Hematopoietic multipotent progenitor cell treated with erythropoietin and hydrocortisone succinate and interleukin-3 and kit ligand, for 17 days (in vitro differentiated cells): ENCODE data around the gene TSPAN4.
A peak's percentile ranks its signal among the peaks of the same experiment; 100 is the strongest.

Experiments
- DNase-seq: peaks from one replicate; pipeline ENCODE4 v3.0.0-alpha.2; 2015; ENCODE audit warnings: low spot score

TSPAN4 gene

DNA sequence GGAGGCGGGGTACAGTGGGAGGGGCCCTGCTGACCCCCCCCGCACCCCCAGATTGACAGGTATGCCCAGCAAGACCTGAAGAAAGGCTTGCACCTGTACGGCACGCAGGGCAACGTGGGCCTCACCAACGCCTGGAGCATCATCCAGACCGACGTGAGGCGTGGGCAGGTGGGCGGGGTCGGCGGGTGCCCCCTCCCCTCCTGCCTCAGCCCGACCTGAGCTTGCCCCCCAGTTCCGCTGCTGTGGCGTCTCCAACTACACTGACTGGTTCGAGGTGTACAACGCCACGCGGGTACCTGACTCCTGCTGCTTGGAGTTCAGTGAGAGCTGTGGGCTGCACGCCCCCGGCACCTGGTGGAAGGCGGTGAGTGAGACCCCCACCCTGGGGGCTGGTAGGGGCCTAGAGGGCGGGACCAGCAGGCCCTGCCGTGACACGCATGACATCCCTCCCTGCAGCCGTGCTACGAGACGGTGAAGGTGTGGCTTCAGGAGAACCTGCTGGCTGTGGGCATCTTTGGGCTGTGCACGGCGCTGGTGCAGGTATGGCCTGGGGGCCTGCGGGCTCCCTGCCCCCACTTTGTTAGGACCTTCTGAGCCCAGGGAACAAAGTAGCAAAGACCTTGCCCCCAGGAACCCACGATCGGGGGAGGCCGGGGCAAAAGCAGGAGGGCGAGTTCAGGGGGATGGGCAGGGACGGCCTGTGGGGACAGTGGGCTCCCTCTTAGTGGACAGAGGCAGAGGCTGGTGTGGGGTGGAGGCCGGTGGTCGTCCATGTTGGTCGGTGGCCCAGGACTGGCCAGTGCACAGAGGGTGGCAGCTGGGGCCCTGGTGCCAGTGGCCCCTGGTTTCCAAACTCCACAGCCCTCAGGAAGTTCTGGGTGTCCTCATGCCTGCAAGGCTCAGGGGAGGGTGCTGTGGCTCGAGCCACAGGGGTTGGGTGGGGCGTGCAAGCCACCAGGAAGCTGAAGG is 23.1 kb downstream of the TSPAN4 start:
- no peak for DNase-seq

DNA sequence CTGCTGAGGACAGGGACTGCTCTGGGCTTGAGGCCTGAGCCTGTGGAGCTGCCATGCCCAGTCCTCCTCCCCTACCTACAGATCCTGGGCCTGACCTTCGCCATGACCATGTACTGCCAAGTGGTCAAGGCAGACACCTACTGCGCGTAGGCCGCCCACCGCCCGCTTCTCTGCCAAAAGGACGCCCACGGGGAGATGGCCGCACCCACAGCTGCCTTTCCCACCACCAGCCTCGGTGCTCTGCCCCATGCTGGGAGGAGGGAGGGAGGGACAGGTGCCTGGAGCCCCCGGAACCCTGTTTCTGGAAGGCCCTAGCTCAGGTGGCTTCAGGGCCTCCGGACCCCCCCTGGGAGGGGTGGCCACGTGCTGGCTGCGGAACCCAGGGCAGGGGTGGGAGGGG is 23.8 kb downstream of the TSPAN4 start:
- DNase-seq: no peak

DNA sequence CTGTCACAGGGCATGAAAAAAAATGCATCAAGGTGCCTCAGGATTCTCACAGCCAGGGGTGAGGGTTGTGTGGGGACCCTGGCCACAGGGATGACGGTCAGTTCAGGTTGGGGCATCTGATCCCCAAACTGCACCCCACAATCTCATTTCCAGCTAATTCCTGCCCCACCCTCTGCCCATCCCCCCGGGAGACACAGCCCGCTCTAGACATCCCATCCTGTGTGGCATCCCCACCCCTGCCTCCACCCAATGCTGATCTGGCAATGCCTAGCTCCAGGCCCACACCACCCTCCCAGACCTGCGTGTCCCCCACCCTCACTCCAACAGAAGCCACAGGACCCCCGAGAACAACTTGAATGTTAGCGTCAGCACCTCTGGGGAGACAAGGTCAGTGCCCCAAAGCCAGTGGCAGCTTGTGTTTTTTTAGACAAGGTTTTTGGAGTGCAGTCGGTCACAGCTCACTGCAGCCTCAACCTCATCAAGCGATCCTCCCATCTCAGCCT is 25.3 kb downstream of the TSPAN4 start:
- DNase-seq: no peak

DNA sequence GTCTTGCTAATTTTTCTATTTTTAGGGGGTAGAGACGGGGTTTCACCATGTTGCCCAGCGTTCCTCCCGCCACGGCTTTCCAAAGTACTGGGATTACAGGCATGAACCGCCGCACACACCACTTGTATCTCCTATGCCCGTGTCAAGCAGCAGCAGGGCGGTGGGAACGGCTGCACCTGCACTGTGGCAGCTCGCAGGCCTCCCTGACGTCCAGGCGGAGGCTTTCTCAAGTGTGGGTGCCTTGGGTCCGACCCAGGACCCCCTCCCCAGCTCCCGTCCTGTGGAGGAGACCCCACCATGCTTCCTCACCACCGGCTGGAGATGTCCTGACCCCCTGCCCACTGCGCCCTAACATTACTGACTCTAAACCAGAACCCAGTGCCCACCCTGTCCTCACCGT is 25.7 kb downstream of the TSPAN4 start:
- no peak for DNase-seq

DNA sequence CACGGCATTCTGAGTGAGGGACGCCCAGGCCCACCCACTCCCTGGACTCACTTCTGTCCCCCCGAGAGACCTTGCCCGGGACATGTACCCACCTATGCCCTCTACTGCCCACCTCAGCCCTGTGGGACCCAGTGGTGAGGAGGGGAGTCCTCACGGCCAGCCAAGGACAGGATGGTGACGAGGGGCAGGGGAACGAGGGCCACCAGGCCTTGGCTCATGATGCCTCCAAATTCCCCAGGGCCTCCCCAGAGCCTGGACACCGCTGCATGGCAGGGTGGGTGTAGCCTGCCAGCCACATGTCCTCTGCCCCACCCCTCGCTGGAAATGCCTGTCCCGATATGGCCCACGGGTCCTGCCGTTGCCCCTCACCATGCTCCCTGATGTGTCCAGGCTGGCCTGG is 26.1 kb downstream of the TSPAN4 start:
- DNase-seq: no peak

DNA sequence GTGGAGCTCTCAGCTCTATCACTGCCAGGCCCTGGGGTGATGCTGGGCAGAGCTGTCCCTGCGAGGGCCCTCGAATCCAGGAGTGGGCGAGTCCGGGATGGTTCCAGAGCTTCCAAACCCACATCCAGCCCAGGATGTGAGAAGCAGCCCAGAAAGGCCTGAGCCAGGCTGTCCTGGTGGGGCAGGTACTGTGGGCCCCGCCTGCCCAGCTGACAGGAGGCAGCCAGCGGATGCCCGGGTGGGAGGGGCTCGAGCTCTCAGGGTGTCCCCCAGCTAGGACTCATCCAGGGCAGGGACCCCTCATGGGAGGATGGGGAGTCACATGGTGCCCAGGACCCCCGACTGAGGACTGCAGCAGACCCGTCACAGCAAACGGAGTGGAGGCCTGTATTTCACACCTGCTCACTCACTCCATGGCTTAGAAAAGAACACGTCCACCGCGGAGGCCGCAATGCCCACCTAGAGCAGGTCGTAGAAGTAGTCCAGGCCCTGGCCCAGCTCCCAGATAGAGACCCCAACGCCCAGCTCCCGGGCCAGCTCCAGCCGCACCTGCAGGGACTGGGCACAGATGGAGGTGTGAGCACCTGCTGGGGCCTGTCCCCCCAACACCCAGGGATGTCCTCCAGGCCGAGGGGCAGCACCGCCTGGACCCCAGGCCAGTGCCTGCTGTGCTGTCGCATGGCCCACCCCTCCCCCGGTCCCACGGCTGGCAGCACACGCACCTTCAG is 26.9 kb downstream of the TSPAN4 start:
- no peak for DNase-seq

DNA sequence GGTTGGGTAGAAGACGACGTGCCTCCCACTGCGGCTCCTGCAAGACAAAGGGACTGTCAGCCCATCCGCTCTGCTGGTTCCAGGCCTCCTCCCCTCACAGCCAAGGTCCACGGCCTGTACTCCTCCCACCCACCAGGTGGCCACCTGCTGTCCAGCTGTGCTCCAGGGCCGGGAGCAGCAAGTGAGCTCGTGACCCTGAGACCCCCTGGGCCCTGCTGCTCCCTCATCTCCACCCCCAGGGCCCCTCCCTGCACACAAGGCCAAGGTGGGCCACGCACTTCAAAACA is 27.4 kb downstream of the TSPAN4 start:
- no peak for DNase-seq

DNA sequence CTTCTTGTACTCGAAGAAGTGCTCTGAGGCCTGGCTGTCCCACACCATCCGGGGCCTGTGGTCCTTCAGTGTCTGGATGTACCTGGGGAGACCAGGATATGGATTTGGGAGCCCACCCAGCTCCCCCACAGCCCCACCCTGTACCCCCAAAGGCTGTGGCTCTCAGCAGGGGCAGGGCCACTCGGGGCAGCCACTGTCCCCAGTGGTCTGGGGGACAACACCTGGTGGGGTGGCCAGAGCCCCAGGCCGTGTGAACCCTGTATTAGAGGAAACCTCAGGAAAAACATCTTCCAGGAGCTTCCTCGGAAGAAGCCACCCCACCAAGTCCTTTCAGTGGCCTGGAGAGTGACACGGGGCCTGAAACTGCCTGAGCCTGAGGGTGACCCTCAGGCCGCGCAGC is 27.8 kb downstream of the TSPAN4 start:
- no peak for DNase-seq

DNA sequence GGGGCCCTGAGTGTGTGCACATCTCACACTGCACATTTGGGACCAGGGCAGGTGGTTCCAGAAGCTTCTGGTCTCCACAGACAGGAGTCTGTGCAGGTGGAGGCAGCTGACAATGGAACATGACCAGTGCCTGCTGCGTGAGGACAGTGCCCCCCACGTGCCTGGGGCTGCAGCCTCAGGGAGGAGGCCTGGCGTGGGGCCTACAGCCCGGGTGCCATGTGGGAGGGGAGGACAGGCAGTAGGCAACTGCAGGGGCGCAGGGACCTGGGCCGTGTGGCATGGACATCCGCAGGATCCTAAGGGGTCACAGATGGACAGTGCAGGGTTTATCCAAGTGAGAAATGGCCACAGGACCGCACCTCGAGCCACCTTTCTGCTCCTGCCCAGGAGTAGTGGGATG is 28.8 kb downstream of the TSPAN4 start:
- no peak for DNase-seq

DNA sequence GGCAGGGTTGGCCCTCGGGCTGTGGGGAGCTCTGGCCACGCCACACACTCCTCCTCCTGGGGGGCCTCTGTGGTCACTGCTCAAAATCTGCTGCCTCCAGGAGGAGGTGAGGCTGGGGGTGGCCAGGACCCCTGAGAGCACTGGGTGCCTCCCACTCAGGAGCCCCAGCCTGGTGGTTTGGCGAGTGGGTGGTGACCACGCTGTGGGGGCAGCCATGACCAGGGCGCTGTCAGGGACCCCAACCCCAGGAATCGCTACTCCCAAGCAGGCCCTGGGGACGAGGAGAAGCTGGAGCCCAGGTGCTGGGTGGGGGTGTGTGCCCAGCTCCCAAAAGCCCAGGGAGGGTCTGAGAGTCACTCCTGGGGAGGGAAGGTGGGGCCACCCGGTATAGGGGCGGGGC is 30.1 kb downstream of the TSPAN4 start:
- no peak for DNase-seq

DNA sequence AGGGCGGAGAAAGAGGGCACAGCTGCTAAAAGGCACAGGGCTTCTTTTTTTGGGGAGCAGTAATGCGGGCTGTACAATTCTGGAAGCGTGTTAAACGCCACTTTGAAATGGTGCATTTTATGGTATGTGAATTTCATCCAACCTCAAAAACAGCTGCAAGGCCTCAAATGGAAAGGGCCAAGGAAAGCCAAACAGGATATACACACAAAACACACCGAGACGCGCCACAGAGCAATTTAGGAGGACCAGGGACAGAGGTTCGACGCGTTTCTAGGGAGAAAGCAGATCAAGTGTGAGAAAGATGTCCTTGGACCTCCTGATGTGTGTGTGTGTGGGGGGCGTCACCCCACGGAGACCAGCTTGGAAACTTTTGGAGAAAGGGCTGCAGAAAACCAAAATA is 31.1 kb downstream of the TSPAN4 start:
- DNase-seq: no peak

DNA sequence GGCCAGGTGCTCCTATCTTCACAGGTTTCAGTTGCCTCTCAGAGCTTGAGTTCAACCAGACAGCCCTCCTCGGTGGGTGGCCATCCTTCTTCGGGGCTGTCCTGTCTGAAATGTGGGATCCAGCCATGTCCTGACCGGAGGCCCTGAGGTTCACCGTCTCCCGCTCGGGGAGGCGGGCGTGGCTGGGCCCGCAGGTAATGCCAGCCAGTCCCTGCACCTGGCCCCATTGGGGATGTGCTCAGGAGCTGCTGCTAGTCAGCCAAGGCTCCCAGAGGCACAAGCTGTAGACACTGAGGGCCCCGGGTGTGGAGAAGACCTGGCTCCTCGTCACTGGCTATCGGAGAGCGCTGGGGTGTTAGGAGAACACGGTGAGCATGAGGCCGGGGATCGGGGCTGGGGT is 32.6 kb downstream of the TSPAN4 start:
- no peak for DNase-seq

DNA sequence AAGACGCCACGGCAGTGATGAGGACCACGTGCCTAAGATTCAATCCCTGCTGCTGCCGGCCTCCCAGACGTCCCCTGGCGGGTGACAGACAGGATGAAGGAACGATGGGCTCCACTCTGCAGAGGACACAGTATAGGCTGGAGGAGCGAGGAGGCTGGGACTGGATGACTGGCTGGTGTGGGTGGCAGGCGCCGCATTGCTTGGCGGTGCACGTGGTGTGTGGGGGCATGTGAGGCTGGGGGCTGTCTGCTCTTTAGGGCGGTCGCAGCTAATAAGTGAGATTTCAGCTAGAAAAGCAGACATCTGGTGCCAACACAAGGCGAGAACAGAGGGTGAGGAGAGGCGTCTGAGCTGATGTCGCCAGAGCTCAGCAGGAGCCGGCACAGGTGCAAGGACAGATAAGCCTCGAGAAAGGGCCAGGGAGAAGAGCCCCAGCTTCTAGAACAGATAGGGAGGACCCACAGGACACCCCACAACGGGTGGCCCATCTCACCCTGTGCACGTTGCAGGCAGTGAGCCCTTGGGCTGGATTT is 33.2 kb downstream of the TSPAN4 start:
- peak; percentile 80 for DNase-seq

DNA sequence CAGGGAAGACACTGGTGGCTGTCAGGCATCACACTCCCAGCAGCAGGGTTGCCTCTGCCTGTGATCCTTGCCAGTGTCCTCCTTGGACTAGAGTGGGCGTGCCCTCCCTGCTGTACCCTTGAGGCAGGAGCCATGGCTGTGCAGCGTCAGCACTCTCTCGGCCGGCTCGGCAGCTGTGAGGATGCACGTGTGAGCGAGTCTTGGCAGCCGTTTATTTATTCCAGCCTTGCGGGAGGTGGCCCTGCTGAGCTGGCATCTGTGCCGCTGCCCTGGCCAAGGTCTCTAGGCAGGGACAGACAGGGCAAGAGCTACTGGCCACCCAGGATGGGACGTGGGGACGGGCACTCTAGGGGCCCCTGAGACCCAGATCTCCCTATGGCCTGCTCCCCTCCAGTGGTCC is 33.9 kb downstream of the TSPAN4 start:
- DNase-seq: peak; percentile 32

DNA sequence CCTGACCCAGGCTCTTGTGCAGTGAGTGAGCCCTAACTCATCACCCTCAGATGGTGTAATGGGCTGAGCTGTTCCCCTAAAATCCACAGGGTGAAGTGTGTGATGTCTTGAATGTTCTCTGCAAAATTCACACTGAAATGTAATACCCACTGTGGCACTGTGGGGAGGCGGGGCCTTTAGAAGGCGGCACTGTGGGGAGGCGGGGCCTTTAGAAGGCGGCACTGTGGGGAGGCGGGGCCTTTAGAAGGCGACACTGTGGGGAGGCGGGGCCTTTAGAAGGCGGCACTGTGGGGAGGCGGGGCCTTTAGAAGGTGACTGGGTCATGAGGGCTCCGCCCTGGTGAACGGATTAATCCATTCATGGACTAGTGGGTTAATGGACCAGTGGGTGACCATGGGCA is 34.9 kb downstream of the TSPAN4 start:
- DNase-seq: peak; percentile 73

DNA sequence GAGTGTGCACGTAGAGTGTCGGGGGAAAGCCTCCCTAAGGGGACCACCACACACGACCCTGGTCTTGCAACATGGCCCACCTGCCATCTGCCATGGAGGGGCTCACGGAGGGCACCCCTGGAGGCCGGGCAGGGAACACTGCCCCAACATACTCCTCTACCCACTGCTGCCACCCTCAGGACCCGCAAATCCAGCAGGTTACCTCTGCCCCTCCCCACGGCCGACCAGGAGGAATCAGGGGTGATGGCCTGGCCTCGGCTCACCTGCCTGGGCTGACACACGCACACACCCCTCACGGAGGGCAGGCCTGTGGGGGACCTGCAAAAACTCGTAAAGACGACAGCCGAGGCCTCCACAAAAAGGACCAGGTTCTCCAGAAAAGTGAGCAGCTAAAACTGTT is 37.8 kb downstream of the TSPAN4 start:
- no peak for DNase-seq

DNA sequence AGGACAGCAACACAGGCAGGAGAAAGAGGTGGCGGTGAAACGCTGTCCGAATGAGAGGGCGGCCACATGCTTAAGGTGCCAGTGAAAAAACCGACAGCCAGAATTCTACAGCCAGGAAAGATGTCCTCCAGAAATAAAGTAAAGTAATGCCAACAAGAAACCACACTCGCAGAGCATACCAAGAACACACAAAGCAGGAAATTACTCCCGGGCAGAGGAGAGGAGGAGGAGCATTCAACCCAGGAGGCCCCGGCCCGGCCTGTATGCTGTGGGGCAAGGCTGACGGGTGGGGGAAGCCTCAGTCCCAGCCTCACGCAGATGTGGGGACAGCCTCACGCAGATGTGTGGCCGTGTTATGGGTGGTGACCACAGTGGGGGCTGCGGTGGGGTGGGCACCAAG is 39.9 kb downstream of the TSPAN4 start:
- no peak for DNase-seq

DNA sequence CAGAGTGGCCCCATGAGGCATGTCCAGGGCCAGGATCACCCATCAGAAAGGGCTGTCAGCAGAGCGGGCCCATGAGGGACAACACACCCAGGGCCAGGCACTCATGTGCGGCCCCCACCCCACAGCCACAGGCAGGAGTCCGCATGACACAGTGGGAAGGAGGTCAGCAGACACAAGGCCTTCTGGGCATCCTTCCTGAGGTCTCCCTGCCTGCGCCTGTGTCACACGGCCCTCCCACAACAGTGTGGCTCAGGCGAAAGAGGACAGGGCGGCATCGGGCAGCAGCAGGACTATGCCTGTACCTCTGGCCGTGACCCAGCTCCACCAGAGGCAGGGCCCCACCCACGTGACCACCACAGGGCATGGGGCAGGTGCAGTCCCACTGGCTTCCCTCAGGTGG is 40.9 kb downstream of the TSPAN4 start:
- no peak for DNase-seq

DNA sequence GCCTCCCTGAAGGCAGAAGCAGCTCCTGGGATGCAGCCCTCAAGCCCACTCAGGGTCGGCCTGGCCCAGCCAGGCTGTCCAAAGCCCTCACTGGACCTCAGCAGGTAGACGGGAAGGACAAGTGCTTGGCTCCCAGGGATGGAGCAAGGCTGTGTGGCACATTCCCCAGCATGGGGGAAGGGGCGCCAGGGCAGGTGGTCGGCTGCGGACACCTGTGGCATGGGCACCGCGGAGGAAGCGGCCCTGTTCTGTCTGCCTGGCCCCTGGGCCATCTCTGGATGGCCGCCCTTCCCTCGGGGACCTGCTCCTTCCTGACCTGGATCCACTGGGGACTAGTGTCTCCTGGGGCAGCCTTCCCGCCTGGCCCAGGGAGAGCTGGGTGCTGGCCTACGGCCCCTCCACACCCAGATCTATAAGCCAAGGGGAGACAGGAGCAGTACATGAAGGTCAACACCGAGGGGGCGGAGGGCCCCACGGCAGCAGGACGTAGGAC is 42.0 kb downstream of the TSPAN4 start:
- no peak for DNase-seq

DNA sequence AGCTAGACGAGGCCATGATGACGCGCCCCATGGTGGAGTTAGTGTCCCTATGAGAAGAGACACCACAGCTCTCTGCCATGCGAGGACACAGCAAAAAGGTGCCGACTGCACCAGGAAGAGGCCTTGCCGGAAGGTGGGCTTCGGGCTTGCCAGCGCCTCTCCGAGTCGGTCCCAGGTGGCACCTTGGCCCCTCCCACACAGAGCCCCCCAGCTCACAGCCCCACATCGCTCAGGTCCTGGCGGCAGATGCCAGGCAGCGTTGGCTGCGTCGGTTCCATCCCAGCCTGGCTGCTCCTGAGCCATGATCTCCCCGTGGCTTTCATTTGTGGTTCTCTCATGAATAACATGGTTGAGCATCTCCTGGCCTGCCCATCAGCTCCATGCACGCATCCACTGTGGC is 43.9 kb downstream of the TSPAN4 start:
- DNase-seq: no peak

DNA sequence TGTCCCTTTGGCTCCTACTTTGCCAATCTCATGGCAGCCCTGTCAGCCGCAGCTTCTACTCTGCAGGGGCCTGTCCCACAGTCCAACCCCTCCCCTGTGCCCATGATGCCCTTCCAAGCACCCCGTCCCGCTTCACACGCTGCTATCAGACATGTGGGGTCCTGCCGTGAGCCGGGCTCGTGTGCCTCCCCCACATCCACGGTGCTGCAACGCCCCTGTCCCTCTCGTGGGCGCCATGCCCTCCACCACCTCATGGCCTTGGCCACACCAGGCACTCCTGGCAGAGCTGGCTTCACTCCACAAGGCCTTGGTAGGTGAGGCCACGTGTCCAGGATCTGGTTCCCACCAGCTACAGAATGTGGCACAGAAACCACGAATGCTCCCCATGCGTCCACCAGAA is 44.9 kb downstream of the TSPAN4 start:
- no peak for DNase-seq

DNA sequence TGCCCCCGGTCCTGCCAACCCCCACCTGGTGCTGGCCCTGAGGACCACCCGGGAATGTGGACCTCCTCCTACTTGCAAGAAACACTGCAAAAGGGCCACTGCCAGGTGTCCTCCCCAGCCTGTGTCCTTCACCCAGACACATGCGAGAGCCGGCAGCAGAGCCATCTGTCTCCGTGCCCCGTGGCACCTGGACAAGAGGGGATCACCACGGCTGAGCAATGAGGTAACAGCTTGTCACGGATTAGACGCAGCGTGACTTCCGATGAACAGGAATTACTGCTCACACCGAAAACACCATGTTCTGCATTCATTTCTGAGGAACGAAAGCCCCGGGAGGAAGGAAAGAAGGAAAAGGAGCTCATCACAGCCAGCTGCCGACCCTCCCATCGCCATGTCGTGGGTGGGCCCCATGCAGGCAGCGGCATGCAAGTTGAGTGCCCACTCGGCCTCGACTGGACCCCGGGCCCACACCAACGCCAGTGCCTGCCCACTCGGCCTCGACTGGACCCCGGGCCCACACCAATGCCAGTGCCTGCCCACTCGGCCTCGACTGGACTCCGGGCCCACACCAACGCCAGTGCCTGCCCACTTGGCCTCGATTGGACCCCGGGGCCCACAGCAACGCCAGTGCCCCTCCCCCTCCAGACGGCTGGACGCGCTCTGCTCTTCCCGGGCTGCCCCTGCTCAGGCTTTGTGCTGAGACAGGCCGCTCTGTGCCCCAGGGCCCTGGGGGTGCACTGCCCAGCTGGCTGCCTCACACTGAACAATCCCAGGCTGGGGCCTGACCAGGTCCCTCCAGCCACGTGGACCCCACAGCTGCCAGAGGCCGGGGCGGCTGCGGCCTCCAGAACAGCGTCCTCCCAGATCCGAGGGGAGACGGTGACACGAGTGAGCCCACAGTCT is 45.9 kb downstream of the TSPAN4 start:
- no peak for DNase-seq
